GM11168 (cell line): ENCODE results near the gene ANO10.

Source experiments
- in situ Hi-C: fragments of 300-500 bp; cut with MboI; formaldehyde crosslinking; loops from one replicate; pipeline ENCODE4 v1.12.0; 2022; ENCODE audit warnings: low sequenced_read_pairs; ENCODE audit not compliant: unreplicated experiment

The ANO10 gene

GRCh38 chr3:43435706-43436105 is 186.1 kb downstream of the ANO10 start:
- in situ Hi-C loops, result no loop called here

GRCh38 chr3:43434431-43434830 is 187.4 kb downstream of the ANO10 start:
- in situ Hi-C loops, result no loop called here

DNA sequence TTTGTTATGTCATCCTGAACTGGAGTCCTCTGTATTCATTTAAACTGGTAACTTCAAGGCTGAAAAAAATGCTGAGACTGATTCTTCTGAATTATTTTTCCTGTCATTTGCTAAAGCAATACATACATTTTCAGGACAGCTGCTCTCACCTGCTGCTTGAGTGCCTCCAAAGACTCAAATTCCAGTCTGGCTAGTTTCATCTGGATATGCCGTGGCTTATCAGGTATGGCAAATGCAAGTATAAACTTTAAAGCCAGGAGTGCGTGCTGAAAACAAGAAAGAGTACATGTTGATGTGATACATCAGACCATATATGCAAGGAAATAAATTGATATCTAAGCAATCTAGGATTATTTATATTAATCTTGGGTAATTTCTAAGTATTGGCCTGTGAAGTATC is 189.3 kb downstream of the ANO10 start:
- in situ Hi-C loops, result no loop called here

- in situ Hi-C loops, result no loop called here
Observed at GRCh38 chr3:43426388-43426787, 195.4 kb downstream of the ANO10 start.

- in situ Hi-C loops, result no loop called here
Observed at GRCh38 chr3:43425829-43426228, 196.0 kb downstream of the ANO10 start.

DNA sequence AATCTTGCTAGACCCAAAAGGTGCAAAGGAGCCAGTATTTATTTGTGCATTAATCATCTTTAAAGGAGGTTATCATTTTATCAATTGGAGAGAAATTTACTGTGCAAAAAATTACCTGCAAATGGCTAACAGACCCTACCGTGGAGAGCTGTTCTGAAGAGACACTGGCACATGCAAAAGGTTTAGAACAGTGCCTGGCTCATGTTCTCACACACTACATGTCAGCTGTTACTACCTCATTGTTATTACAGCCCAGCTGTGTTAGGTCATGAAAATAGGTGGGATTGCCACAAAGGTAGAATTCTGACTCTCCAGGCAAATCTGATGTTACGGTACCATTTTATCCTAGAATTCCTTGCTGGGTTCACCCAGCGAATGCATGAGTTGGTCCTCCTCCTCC is 198.2 kb downstream of the ANO10 start:
- in situ Hi-C loops, result no loop called here

DNA sequence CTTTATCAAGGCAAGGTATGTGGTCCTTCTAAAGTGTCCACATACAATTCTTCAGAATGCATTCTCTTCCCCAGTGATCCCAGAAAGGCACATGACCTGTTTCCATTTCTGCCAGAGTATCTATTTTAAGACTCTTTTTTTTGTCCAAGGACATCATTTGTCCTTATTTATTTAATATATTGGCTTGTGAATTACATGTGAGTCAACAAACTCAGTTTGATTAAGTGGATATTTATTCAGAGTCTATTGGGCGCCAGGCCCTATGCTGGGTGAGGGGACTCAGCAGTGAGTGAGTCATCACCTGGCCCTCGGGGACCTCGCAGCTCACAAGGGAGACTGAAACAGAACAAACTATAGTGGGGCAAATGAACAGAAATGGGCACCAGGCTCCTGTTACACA is 198.7 kb downstream of the ANO10 start:
- in situ Hi-C loops, result no loop called here

GRCh38 chr3:43418601-43419272 is 203.1 kb downstream of the ANO10 start:
- in situ Hi-C loops, result no loop called here

GRCh38 chr3:43417133-43417532 is 204.7 kb downstream of the ANO10 start:
- in situ Hi-C loops, result no loop called here

GRCh38 chr3:43415088-43415487 is 206.7 kb downstream of the ANO10 start:
- in situ Hi-C loops, result no loop called here

DNA sequence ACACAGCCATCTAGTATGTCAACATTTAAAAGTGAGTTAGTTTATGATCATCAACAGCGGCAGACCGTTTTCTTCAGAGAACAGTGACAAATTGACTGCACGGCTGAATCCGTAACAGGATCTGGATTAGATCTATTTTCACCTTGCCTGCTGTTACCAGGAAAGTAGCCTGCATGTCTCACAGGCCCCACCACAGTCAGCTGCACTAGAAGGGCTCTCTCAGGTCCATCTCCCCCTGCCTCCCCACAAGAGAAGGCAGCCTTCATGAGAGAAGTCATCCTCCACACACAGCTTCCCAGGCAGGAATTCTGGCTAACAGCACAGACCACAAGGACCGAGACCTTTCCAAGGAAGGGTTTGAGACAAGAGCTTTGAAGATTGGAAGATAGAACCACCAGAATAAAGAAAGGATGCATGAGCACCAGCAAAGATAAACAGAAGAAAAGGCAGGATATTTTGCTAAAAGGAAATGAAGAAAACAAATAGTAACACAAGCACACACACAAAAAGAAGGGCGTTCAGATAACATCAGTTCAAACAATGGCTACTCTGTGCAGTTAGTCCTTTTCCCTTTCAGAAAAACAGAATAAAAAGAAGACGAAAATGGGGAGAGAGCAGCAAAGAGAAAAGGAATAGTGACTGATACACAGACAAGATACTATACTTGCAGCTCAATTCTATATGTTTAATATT is 208.0 kb downstream of the ANO10 start:
- in situ Hi-C loops, result no loop called here

- in situ Hi-C loops, result no loop called here
Observed at GRCh38 chr3:43411429-43411828, 210.4 kb downstream of the ANO10 start.

DNA sequence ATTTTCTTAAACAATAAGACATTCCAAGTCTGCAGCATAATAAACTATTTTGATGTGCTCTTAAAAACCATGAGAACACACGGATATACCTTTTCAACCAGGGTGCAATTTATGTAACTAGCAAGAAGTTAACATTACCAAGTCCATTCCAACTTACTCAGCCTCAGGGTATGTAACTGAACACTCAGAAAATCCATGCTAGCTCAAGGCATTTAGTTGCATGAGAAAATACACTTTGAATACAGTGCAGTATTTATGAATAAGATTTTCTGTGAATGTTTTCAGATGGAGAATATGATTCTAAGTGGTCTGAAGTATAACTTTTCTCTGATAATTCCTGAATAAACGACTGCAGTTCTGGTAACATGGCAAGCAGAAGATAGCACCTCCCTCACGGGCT is 211.2 kb downstream of the ANO10 start:
- in situ Hi-C loops, result no loop called here

DNA sequence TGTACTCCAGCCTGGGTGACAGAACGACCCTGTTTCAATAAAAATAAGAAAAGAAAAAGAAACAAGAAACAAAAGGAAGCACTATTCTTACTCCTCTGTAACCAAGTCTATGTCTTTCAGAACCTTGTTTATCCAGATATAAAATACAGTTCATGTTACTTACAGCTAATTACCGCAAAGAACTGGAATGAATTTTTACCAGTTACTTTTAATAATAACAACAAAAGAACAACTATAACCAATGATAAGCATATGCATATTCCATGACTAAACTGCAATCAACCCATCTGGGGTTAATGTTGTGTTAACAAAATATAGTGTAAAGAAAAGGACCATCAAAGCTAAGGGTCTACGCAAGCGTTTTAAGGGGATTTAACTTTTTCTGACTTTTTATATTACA is 212.3 kb downstream of the ANO10 start:
- in situ Hi-C loops, result no loop called here

DNA sequence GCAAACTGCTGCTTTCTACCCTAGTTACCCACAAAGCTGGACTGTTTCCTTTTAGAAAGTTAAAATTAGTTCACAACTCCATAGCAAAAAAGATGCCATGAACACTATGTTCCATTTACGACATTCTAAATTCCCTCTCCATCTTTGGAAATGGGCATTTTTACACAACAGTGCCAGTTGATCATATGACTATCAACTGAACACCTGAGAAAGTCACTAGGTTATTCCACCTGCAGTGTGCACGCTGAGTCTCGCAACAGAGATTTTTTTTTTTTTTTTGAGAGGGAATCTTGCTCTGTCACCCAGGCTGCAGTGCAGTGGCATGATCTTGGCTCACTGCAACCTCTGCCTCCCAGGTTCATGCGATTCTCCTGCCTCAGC is 215.2 kb downstream of the ANO10 start:
- in situ Hi-C loops, result no loop called here

GRCh38 chr3:43405888-43406642 is 215.7 kb downstream of the ANO10 start:
- in situ Hi-C loops, result no loop called here

DNA sequence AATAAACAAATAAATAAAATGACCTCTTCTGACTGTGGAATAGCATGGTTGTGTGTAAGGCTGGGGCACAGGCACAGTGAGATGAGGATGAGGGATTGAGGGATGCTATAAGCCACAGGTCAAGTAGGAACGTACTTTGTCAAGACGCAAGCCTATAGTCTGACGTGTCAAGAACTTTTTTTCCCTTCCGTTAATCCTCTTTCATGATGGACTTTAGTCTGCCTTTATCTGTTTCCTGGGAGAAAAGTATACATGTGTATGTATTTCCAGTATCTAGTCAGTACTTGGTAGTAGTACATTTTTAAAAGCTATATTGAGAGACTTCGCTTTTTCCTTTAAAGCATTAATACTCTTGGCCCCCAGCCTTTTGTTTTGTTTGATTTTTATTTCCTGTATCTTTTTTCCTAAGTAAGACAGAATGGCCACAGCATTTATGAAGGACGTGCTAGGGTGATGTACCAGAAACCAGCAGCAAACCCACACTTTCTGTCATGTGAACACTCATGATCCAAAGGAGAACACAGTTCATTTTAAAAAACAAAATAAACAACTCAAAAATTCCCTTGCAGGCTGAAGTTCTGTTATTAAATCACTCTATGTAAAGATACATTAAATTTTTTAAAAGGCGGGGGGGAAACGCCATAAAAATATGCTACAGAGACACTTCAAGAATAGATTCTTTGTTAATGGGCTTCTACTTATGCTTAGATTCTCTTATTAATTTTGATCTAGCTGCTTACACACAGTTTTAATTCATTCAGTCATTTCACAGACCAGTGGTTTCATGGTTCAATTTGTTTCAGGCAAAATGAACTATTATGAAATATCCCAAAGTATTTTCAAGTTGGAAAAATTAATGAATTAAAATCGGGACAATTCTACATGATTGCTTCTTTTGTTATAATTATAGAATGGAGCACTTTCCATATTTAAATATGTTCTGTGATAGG is 220.8 kb downstream of the ANO10 start:
- in situ Hi-C loops, result no loop called here

DNA sequence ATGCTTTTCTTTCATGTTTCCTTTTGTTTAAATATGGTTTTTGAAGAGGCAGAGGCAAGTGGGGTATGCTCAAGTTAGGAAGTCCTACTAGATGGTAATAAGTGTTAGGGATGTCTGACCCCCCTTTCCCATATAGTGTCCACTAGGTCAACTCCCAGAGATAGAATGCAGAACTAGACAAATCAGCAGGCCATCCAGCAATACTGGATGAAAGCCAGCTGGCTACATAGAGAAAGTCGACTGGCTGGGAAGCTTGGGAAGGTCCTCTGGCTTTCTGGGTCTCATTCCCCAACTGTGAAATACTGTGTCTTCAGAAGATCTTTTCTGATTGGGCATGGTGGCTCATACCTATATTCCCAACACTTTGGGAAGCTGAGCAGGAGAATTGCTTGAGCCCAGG is 221.6 kb downstream of the ANO10 start:
- in situ Hi-C loops, result no loop called here

GRCh38 chr3:43399034-43399433 is 222.8 kb downstream of the ANO10 start:
- in situ Hi-C loops, result no loop called here

GRCh38 chr3:43394041-43394554 is 227.7 kb downstream of the ANO10 start:
- in situ Hi-C loops, result no loop called here
